NCI-H1436 treated with DMSO at 0.1 percent for 48 hours (cell line): Measurements from ENCODE around the gene NEU2.

Source experiments
- DNase-seq: peaks from one replicate; lab custom pipeline; 2025; lab: John Stamatoyannopoulos, UW

Gene NEU2

DNA sequence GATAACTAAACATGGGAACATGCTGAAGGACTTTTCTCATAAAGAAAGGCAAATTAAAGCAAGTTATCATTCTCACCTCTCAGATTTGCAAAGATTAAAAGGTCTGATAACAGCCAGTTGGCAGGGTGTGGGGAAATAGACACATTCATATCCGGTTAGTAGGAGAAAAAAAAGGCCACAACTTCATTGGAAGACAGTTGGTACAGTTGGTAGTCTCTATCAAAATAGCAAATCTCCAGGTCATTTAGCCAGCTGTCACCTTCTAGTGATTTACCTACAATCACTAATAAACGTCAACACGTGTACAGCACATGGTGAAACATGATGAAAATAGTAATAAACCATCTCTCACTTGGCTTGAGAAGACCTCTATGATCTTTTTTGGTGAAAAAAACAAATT is 44.3 kb downstream of the NEU2 start:
- no peak for DNase-seq

DNA sequence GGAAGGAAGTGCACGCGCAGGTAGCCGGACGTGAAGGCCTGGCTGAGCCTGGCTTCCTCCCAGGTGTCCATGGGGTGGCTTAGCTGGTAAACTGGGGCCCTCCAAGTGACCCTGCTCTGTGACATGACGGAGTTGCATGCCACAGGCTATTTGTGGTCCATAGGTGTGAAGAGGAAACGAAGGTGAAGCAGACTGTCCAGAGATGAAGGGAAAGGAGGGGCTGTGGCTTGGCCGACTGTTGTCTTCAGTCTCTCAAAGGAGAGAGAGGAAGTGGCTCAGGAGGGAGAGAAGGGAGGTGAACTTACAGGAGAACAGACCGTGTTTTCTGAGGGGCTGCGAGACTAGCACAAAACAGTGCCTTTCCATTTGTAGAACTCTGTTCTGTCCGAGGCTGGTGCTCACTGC is 47.0 kb downstream of the NEU2 start:
- DNase-seq, result no peak

DNA sequence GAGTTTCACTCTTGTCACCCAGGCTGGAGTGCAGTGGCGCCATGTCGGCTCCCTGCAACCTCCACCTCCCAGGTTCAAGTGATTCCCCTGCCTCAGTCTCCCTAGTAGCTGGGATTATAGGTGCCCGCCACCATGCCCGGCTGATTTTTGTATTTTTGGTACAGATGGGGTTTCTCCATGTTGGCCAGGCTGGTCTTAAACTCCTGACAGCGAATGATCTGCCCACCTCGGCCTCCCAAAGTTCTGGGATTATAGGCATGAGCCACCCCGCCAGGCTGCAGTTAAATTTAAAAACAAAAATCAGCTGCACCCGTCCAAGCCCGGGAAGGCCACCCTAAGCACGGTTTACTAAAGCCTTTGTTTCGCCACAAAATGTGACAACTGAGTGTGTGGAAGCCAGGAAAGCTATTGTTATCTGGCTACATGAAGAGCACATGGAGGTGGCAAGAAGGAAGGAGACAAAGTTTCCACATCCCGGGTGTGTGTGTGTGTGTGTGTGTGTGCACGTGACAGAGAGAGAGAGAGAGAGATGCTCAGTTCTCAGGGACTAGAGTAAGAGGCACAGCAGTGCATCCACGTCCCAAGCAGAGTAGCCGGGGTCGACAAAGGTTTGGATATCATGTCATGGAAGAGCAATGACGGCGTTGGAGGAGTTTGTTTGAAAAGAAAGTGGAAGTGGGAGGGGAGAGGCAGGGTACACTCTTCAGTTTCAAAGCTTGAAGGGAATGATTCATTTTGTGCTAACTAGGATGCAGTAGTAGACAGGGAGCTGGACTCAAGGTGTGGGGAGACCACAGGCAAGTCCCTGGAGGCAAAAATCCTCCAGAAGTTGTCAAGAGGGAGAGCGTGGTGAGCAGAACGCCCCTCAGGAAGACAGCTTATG is 47.7 kb downstream of the NEU2 start:
- no peak for DNase-seq

DNA sequence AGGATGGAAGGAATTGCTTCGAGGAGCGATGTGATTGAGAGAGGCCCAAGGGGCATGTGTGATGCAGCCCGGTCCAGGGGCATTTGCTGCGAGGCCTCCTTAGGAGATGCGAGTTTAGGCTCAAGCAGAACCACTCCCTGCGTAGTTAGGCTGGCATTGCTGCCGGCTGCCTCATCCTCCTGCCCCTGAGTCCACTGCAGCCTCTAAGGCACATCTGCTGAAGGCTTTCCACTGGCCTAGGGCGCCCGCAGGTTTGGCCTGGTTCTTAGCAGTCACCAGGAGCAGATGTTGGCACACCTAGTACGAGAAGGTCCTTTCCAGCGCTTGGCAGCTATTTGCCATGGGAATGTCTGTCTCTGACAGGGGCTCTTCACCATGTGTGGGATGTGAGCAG is 48.4 kb downstream of the NEU2 start:
- no peak for DNase-seq

DNA sequence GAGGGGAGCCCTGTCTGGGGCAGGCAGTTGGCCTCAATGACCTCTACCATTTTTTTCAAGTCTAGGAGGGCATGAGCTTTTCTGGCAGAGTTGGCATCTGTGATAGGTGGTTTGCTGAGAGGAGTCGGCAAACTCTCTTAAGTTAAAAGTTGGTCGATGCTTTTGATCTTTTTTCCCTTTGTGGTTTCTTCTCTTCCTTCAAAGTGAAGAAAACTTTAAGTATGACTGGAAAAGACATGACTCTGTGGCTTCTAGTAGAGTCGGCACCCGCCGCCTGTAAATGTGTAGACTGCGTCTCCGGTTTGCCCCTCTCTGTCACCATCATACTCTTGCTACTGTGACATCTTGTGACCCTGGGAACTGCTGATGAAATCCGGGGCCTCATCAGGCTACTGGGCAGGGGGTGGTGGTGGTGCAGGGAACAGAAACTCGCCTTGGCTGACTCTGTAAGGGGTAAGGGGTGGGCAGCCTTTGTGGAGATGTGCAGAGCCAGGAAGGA is 48.8 kb downstream of the NEU2 start:
- no peak for DNase-seq

DNA sequence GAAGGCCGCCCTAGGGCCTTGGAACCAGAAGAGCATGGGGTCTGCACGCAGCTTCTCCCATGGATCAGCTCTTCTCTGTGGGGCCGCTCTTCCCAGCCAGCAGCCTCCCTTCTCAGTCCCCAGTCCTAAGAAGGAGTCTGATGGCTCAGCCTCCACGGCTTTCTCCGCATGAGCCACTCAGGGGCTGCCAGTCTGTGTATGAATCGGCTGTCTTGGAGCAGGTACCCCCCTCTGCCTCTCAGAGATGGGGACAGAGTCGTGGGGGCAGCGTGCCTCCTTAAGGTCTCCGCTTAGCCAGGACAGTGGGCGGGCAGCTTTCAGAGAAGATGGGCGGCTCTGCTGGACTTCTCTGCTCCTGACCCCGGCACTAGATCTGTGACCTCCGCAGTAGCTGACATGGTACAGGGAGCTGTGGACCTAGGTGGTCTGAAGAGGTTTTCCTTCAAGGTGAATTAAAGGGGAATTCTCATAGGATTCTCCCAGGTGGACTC is 49.3 kb downstream of the NEU2 start:
- no peak for DNase-seq

DNA sequence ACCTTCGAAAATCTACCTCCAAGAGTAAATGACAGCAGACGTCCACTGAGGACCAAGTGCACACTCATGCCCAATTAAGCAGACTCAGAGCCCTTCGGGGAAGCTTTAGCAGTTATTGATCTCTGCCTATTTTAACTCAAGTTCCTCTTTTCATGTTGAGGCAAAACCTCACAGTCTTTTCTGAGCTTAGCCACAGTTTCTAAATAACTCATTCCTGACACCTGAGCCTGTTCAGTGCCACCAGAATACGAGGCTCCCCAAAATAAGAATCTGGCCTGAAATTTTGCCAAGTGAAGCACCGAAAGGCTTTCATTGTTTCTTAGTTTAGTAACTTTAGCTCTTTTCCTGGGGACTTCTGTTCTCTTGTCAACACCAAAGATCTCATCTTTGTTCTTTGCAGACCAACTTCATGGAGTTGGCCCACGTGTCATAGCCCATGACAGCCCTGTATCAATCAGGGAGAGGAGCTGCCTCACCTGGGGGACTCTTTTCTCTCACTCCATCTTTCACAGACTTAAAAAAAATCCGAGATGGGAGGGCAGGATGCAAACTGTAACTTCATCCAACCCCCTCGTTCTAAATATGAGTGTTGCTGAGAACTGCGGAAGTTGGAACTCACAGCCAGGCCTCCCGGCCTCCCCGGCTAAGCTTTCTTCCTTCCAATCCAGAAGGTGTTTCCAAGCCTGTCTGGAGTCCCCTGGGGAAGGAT is 49.9 kb downstream of the NEU2 start:
- no peak for DNase-seq

DNA sequence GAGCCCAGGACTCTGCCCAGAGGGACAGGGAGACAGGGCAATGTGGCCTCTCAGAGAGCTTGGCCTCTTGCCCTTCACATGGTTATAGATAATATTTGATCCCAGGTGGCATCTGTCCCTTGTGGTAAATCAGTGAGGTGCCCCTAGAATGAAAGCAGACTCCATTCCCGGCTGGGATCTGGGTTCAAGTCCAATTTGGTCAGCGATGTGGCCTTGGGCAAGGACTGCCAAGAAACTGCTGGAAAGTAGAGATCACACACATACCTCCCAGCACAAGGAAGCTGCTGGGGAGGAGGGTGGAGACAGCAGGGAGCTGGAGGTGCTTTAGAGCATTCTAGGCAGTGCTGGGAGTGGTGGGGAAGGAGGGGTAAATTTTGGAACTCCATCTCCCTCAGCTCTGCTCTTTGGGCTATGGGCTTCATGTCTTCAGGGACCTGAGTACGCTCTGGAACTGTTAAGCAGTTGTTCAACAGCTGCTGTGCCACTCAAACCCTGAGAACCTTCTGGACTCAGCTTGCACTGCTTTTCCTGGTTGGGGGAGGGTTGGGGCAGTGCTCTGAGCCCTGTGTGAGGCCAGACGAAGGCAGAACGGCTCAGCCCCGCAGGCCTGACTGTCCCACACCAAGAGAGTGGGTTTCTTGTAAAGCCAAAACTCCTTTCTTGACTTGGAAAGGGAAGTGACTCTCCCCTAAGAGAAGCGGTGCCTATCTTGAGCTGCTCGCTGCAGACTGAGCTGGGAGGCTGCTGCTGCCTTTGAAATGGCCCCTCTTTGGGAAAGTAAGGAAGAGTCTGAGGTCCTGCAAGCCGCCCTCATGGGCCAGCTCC is 50.7 kb downstream of the NEU2 start:
- DNase-seq, result no peak

DNA sequence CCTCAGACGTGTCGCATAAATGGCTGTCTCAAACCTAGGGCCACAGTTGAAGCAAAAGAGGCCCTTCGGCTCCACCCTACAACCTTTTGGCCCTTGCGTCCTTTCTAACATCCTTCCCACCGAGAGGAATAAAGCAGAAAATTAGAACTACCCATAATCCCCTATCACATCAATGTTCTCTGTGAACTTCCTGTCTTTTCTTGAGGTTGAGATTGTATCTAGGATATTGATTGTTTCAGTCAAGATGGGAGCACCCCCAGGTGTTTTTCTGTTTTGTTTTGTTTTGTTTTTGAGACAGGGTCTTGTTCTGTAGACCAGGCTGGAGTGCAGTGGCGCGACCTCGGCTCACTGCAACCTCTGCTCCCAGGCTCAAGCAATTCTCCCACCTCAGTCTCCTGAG is 51.3 kb downstream of the NEU2 start:
- DNase-seq, result no peak

DNA sequence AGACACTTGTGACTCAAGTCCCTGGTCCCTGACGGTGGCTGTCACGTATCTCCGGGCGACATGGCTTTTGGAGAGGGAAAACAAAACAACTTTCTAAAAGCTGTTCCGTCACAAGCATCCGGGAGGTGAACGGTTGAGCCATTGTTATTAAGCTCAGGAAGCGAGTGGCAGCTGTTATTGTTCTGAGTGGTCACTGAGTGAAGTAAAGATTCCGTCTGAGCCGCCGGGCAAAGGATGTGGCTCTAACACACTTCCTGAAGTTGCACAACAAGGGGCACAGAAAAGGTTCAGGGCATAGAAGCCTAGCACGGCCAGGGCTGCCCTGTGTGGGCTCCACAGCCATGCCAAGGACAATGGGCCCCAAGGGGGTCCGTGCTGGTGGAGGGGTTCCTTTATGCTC is 52.0 kb downstream of the NEU2 start:
- no peak for DNase-seq
